Endometrial microvascular endothelial cells (primary cell): ENCODE data around the gene ADAM12. TPM values are rescaled to one million over a fixed set of nuclear protein-coding genes. Genes with fewer than 3 reads are reported as not detected.
"Not testable (repeated sequence)": the region's sequence is repeated elsewhere in the genome, so short reads cannot be mapped to it uniquely, and the experiment has no call there.

ENCODE experiments used
- in situ Hi-C: cut with HindIII; loops from 2 replicates; pipeline ENCODE4 v1.10.0; 2017; ENCODE audit warnings: low sequenced_read_pairs, low pct_unique_long_range_greater_than_20kb; ENCODE audit errors: inconsistent ontology term
- total RNA-seq: library from RNA; depleted of rRNA; stranded (reverse); fragments of >200 nt; gene quantifications from one replicate; pipeline ENCODE4 v1.2.3, GENCODE V29; 2015; ENCODE audit errors: inconsistent ontology term

The ADAM12 gene
- total RNA-seq, 1 donor from 2014 or later, result 0.28 TPM

- in situ Hi-C loops, result no loop called here
Measured at GRCh38 chr10:126065751-126066377, 322.4 kb downstream of the ADAM12 start.

- in situ Hi-C loops, result no loop called here
Measured at GRCh38 chr10:126064512-126064911, 323.8 kb downstream of the ADAM12 start.

GRCh38 chr10:126063353-126063791 lies 324.9 kb downstream of the ADAM12 start:
- in situ Hi-C loops, result no loop called here

- in situ Hi-C loops, result no loop called here
Measured at GRCh38 chr10:126062131-126063032, 325.9 kb downstream of the ADAM12 start.

- in situ Hi-C loops, result no loop called here
Measured at GRCh38 chr10:126061526-126061925, 326.8 kb downstream of the ADAM12 start.

- in situ Hi-C loops, result no loop called here
Measured at GRCh38 chr10:126060261-126060931, 327.9 kb downstream of the ADAM12 start.

- in situ Hi-C loops, result no loop called here
Measured at GRCh38 chr10:126059076-126059826, 329.0 kb downstream of the ADAM12 start.

GRCh38 chr10:126058507-126058906 lies 329.8 kb downstream of the ADAM12 start:
- in situ Hi-C loops, result no loop called here

GRCh38 chr10:126058104-126058503 lies 330.2 kb downstream of the ADAM12 start:
- in situ Hi-C loops, result no loop called here

GRCh38 chr10:126057494-126057893 lies 330.8 kb downstream of the ADAM12 start:
- in situ Hi-C loops, result no loop called here

GRCh38 chr10:126054191-126054590 lies 334.1 kb downstream of the ADAM12 start:
- in situ Hi-C loops, result no loop called here

- in situ Hi-C loops, result no loop called here
Measured at GRCh38 chr10:126052171-126052570, 336.1 kb downstream of the ADAM12 start.

GRCh38 chr10:126049759-126050700 lies 338.2 kb downstream of the ADAM12 start:
- in situ Hi-C loops, result no loop called here

- in situ Hi-C loops, result not testable (repeated sequence)
Measured at GRCh38 chr10:126047749-126048148, 340.5 kb downstream of the ADAM12 start.

- in situ Hi-C loops, result no loop called here
Measured at GRCh38 chr10:126046831-126047230, 341.4 kb downstream of the ADAM12 start.

GRCh38 chr10:126045861-126046260 lies 342.4 kb downstream of the ADAM12 start:
- in situ Hi-C loops, result no loop called here

- in situ Hi-C loops, result no loop called here
Measured at GRCh38 chr10:126043389-126043788, 344.9 kb downstream of the ADAM12 start.

- in situ Hi-C loops, result no loop called here
Measured at GRCh38 chr10:126042906-126043305, 345.4 kb downstream of the ADAM12 start.
